Activated T-helper 17 cell treated with anti-CD3 and anti-CD28 coated beads, Interleukin-2, amount 50 U/mL, for 72 hours (primary cell): ENCODE measurements around the gene TJP1. TPM values are rescaled to one million over a fixed set of nuclear protein-coding genes. Genes with fewer than 3 reads are reported as not detected.
"Not testable (repeated sequence)": the region's sequence is repeated elsewhere in the genome, so short reads cannot be mapped to it uniquely, and the experiment has no call there.

Source experiments
- ATAC-seq: fragments of 150-1000 bp; cut with Tn5 transposase; replicated peaks from 2 replicates; pipeline ENCODE4 v1.10.0; 2021; ENCODE audit warnings: mild to moderate bottlenecking, moderate library complexity
- H3K27ac Mint-ChIP-seq: one replicate; pipeline ENCODE4 v1.8.0; 2022; ENCODE audit warnings: mixed read lengths
- H3K27me3 Mint-ChIP-seq: one replicate; pipeline ENCODE4 v1.8.0; 2022; ENCODE audit warnings: mixed read lengths
- H3K36me3 Mint-ChIP-seq: one replicate; pipeline ENCODE4 v1.8.0; 2022; ENCODE audit warnings: low read depth, mild to moderate bottlenecking, mixed read lengths
- H3K4me1 Mint-ChIP-seq: one replicate; pipeline ENCODE4 v1.8.0; 2022; ENCODE audit warnings: mixed read lengths
- H3K4me3 Mint-ChIP-seq: one replicate; pipeline ENCODE4 v1.8.0; 2022; ENCODE audit warnings: mild to moderate bottlenecking, mixed read lengths
- H3K9me3 Mint-ChIP-seq: one replicate; pipeline ENCODE4 v1.8.0; 2022; ENCODE audit warnings: mixed read lengths
- total RNA-seq, 2 donors: library from RNA; stranded (reverse); gene quantifications; one replicate each; pipeline ENCODE4 v1.2.3, GENCODE V29; 2022

Gene TJP1
- total RNA-seq, 2 donors from 2014 or later: not detected

- H3K27ac Mint-ChIP-seq: no peak overlapping the region
- peaks cover 4% of the 10 kb centered on the region for H3K4me1 Mint-ChIP-seq
- ATAC-seq: no peak
- no peaks in the 10 kb centered on the region for H3K9me3 Mint-ChIP-seq
- H3K36me3 Mint-ChIP-seq: peaks cover 10% of the 10 kb centered on the region
- peaks cover 33% of the 10 kb centered on the region for H3K27me3 Mint-ChIP-seq
- H3K4me3 Mint-ChIP-seq: no peak overlapping the region
These were observed 1.7 kb downstream of the TJP1 start for GRCh38 chr15:29820394-29821154.

DNA sequence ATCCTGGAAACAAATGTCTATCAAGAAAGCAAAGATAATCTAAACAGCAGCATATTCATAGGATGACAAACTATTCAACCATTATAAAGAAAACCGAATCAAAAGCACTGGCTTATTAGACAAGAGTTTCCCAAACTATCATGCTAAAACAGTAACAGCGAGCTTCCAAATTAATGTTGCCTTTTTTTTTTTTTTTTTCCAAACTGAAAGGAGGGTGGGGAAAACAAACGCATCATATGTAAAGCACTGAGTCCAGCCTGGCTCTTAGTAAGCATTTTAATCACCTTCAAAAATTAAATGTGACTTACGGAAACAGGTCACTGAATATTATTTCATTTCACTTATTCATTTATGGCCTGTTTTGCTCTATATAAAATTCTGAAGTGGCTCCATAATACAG, 2.3 kb downstream of the TJP1 start:
- H3K27me3 Mint-ChIP-seq: peaks cover 38% of the 10 kb centered on the region
- peaks cover 10% of the 10 kb centered on the region for H3K36me3 Mint-ChIP-seq
- no peaks in the 10 kb centered on the region for H3K9me3 Mint-ChIP-seq
- H3K27ac Mint-ChIP-seq: no peak overlapping the region
- no peak overlapping the region for H3K4me3 Mint-ChIP-seq
- no peaks in the 10 kb centered on the region for H3K4me1 Mint-ChIP-seq
- no peak for ATAC-seq

DNA sequence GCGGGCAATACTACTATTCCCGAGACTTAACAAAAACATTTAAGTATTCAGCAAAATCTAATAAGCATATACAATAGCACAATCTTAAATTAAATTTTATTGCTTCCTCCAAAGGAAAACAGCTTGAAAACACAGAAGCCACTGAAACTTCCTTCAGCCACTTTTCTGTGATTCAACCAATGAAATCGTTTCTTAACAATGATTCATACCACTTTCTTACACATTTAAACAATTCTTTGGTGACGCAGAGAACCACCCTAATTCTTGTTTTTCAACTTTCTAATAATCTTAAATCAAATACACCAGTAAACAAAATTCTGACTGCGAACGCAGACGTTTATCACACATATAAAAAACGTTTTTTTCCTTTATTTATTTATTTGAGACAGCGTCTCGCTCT, 4.1 kb downstream of the TJP1 start:
- no peaks in the 10 kb centered on the region for H3K9me3 Mint-ChIP-seq
- H3K27ac Mint-ChIP-seq: no peak overlapping the region
- ATAC-seq: no peak
- peaks cover 49% of the 10 kb centered on the region for H3K27me3 Mint-ChIP-seq
- H3K4me1 Mint-ChIP-seq: no peaks in the 10 kb centered on the region
- H3K36me3 Mint-ChIP-seq: peaks cover 6% of the 10 kb centered on the region
- H3K4me3 Mint-ChIP-seq: no peak overlapping the region

DNA sequence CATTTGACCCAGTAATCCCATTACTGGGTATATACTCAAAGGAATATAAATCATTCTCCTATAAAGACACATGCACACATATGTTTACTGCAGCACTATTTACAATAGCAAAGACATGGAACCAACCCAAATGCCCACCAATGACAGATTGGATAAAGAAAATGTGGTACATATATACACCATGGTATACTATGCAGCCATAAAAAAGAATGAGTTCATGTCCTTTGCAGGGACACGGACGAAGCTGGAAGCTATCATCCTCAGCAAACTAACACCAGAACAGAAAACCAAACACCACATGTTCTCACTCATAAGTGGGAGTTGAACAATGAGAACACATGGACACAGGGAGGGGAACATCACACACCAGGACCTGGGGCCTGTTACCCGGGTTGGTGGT, 4.8 kb downstream of the TJP1 start:
- not testable (repeated sequence) for ATAC-seq, H3K4me1 Mint-ChIP-seq
- peaks cover 52% of the 10 kb centered on the region for H3K27me3 Mint-ChIP-seq

DNA sequence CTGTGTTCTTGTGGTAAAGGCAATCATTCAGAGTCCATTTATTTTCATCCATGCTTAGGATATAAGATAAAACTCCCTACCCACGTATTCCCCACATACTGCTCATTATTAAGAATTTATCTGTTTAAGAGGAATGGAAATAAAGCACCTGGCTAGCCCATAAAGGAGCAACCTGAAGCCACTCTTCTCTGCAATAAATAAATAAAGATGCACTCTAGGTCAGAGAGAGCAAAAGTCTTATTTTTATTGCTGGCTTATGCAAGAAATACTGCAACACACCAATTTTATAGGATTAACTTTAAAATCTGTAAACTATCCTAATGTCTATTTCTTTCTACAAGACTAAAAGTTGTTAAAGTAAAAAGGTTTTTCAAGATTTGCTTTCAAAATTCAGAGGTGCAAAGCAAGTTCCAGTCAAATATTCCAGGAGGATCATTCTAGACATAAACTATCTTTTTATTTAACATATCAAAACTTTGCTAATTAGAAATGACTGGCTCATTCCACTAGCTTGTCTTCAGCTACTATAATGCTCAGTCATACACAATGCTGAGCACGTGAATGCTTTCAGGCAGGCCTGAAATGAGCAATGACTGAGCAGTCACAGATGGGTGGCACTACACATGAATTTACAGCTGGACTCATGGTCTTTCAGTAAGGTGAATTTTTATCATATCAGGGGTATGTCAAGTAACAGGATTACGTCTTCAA, 7.1 kb downstream of the TJP1 start:
- H3K27me3 Mint-ChIP-seq: peaks cover 67% of the 10 kb centered on the region
- no peak for ATAC-seq
- H3K27ac Mint-ChIP-seq: no peak overlapping the region
- H3K4me1 Mint-ChIP-seq: no peaks in the 10 kb centered on the region
- peaks cover 5% of the 10 kb centered on the region for H3K9me3 Mint-ChIP-seq
- no peaks in the 10 kb centered on the region for H3K36me3 Mint-ChIP-seq
- H3K4me3 Mint-ChIP-seq: no peak overlapping the region

More for the DNA sequence above, 4.8 kb downstream of the TJP1 start:
- H3K9me3 Mint-ChIP-seq, H3K4me3 Mint-ChIP-seq, H3K36me3 Mint-ChIP-seq, H3K27ac Mint-ChIP-seq: not testable (repeated sequence)

DNA sequence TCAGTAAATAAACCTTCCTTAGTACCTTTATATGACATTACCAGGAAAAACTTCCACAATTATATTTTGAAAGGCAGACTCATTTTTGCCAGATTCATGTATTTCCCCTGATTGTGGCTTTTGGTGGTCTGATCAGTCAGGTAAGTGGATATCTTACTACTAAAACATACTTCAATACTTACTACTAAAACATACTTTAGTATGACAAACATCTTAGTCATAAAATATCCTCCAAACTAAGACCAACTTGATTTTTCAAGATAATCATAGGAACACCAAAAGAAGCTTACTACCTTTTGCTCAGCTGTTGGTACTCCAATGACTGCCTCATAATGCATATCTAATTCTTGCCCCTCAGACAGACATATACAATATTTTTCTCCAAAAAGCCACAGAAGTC, 9.3 kb downstream of the TJP1 start:
- no peak for ATAC-seq
- Mint-ChIP-seq H3K27me3 (peaks cover 60% of the 10 kb centered on the region), H3K4me3 (no peak overlapping the region), H3K36me3 (no peaks in the 10 kb centered on the region), H3K4me1 (no peaks in the 10 kb centered on the region), H3K9me3 (peaks cover 5% of the 10 kb centered on the region), H3K27ac (no peak overlapping the region)

GRCh38 chr15:29812384-29812694, 9.9 kb downstream of the TJP1 start:
- H3K9me3 Mint-ChIP-seq: peaks cover 5% of the 10 kb centered on the region
- no peaks in the 10 kb centered on the region for H3K4me1 Mint-ChIP-seq

DNA sequence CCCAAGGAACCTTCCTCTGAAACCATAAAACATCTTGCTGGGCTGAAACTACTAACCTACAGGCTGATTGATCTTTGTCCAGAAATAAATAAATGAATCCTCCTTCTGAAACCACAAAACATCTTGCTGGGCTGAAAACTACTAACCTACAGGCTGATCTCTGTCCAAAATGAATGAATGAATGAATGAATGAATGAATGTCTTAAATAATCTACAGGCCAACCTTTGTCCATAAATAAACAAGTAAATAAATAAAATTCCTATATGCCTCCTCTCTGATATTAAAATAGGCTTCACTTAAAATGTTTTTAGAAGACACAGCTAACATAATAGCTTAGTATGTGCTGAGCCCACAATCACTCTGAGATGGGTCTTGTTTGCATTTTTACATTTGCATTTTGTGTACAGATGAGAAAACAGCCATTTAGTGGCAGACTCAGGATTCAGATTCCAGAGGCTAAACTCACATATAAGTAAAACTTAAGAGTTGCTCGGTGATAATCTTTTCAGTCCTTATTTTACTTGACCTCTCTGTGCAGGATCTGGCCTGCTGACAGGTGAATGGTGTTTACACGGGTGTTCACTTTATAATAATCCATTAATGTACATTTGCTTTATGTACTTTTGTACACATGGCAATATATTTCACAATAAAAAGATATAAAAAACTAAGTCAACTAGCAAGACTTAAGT, 10.4 kb downstream of the TJP1 start:
- H3K27me3 Mint-ChIP-seq: peaks cover 55% of the 10 kb centered on the region
- H3K36me3 Mint-ChIP-seq: no peaks in the 10 kb centered on the region
- H3K27ac Mint-ChIP-seq: no peak overlapping the region
- ATAC-seq: no peak
- no peak overlapping the region for H3K4me3 Mint-ChIP-seq
- peaks cover 5% of the 10 kb centered on the region for H3K9me3 Mint-ChIP-seq
- no peaks in the 10 kb centered on the region for H3K4me1 Mint-ChIP-seq

More at GRCh38 chr15:29812384-29812694, 9.9 kb downstream of the TJP1 start:
- no peaks in the 10 kb centered on the region for H3K36me3 Mint-ChIP-seq
- H3K4me3 Mint-ChIP-seq: no peak overlapping the region
- peaks cover 58% of the 10 kb centered on the region for H3K27me3 Mint-ChIP-seq
- no peak overlapping the region for H3K27ac Mint-ChIP-seq
- ATAC-seq: no peak

GRCh38 chr15:29805708-29806104, 16.6 kb downstream of the TJP1 start:
- Mint-ChIP-seq H3K4me1 (no peaks in the 10 kb centered on the region), H3K27me3 (peaks cover 44% of the 10 kb centered on the region), H3K4me3 (no peak overlapping the region), H3K36me3 (no peaks in the 10 kb centered on the region), H3K9me3 (peaks cover under 1% of the 10 kb centered on the region), H3K27ac (no peak overlapping the region)
- no peak for ATAC-seq

GRCh38 chr15:29805043-29805707, 17.1 kb downstream of the TJP1 start:
- ATAC-seq: no peak
- Mint-ChIP-seq H3K4me1 (no peaks in the 10 kb centered on the region), H3K27ac (no peak overlapping the region), H3K9me3 (no peaks in the 10 kb centered on the region), H3K27me3 (peaks cover 44% of the 10 kb centered on the region), H3K4me3 (no peak overlapping the region), H3K36me3 (no peaks in the 10 kb centered on the region)

DNA sequence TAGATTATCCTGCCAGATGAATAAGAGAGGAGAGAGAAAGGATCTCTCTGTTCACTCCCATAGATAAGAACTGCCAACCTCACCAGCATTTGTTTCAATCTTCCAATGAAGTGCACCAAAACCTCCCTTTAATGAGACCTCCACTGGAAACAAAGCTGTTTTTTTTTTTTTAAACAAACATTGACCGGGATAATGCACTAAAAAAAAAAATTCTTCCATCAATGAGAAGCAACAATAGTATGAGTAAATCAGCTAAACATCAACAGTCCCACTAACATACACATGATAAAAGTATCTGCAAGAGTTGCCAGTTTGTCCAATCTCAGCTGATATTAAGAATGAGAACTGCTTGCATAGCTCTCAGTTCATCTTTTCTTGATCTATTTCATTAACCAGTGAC, 19.9 kb downstream of the TJP1 start:
- H3K9me3 Mint-ChIP-seq: no peaks in the 10 kb centered on the region
- H3K36me3 Mint-ChIP-seq: no peaks in the 10 kb centered on the region
- no peak overlapping the region for H3K27ac Mint-ChIP-seq
- no peak for ATAC-seq
- H3K27me3 Mint-ChIP-seq: peaks cover 46% of the 10 kb centered on the region
- H3K4me1 Mint-ChIP-seq: no peaks in the 10 kb centered on the region
- no peak overlapping the region for H3K4me3 Mint-ChIP-seq

- H3K36me3 Mint-ChIP-seq: no peaks in the 10 kb centered on the region
- peaks cover 38% of the 10 kb centered on the region for H3K27me3 Mint-ChIP-seq
- no peak for ATAC-seq
- no peaks in the 10 kb centered on the region for H3K9me3 Mint-ChIP-seq
- H3K4me1 Mint-ChIP-seq: no peaks in the 10 kb centered on the region
- no peak overlapping the region for H3K4me3 Mint-ChIP-seq
- H3K27ac Mint-ChIP-seq: no peak overlapping the region
These were observed 21.5 kb downstream of the TJP1 start for GRCh38 chr15:29800491-29801366.

DNA sequence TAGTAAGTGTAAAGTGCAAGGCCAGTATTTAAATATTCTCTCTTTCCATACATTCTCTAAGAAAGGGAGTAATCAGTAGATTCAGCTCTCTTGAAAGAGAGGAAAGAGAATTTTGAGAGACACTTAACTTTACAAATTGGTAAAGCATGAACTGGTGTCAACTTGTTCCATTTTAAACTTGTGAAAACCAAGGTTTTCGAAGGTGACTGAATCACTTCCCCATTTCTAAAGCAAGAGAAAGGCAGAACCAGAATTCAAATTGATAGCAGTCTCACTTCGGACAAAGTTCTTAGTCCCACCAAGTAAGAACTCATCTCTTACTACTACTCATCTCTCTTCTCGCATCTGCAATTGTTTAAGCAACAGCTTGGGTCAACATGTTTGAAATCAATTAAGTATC, 22.4 kb downstream of the TJP1 start:
- Mint-ChIP-seq H3K36me3 (no peaks in the 10 kb centered on the region), H3K27me3 (peaks cover 38% of the 10 kb centered on the region), H3K9me3 (no peaks in the 10 kb centered on the region), H3K27ac (no peak overlapping the region), H3K4me3 (no peak overlapping the region), H3K4me1 (no peaks in the 10 kb centered on the region)
- no peak for ATAC-seq

GRCh38 chr15:29795610-29796009, 26.7 kb downstream of the TJP1 start:
- Mint-ChIP-seq H3K27ac (no peak overlapping the region), H3K36me3 (no peaks in the 10 kb centered on the region), H3K27me3 (peaks cover 44% of the 10 kb centered on the region), H3K4me1 (no peaks in the 10 kb centered on the region), H3K4me3 (no peak overlapping the region), H3K9me3 (no peaks in the 10 kb centered on the region)
- ATAC-seq: no peak
